Neural cell (in vitro differentiated cells): ENCODE results near the gene PPEF2. TPM values are rescaled to one million over a fixed set of nuclear protein-coding genes. Genes with fewer than 3 reads are reported as not detected.

Experiments used
- H2AFZ ChIP-seq: fragments of 200-600, 300-800 bp; sonication (generic), shearing (Covaris generic); 2 replicates; pipeline ENCODE4 v1.6.0; 2014; ENCODE audit warnings: low read depth, mild to moderate bottlenecking, antibody characterized with exemption, low read length, moderate library complexity
- H3F3A ChIP-seq: fragments of 200-600 bp; shearing (Covaris generic); 2 replicates; pipeline ENCODE4 v1.6.1; 2016; ENCODE audit warnings: mild to moderate bottlenecking, moderate library complexity, mixed read lengths, antibody characterized with exemption, low read length; ENCODE audit not compliant: insufficient read depth, poor library complexity, severe bottlenecking
- H3K27ac ChIP-seq: fragments of 200-600, 300-800 bp; sonication (generic), shearing (Covaris generic); 2 replicates; pipeline ENCODE4 v1.5.1; 2014; ENCODE audit warnings: mild to moderate bottlenecking, low read length, moderate library complexity
- H3K27me3 ChIP-seq: fragments of 300-800, 200-600 bp; sonication (generic), shearing (Covaris generic); 2 replicates; pipeline ENCODE4 v1.6.0; 2014; ENCODE audit warnings: mild to moderate bottlenecking, low read depth, low read length, moderate library complexity; ENCODE audit not compliant: insufficient read depth
- H3K36me3 ChIP-seq: fragments of 300-800, 200-600 bp; sonication (generic), shearing (Covaris generic); 2 replicates; pipeline ENCODE4 v1.5.1; 2014; ENCODE audit warnings: mild to moderate bottlenecking, antibody characterized with exemption, low read length, moderate library complexity; ENCODE audit not compliant: insufficient read depth
- H3K4me2 ChIP-seq: fragments of 300-800, 200-600 bp; sonication (generic), shearing (Covaris generic); 2 replicates; pipeline ENCODE4 v1.6.0; 2014; ENCODE audit warnings: mild to moderate bottlenecking, low read length
- H3K4me3 ChIP-seq: fragments of 300-800, 200-600 bp; sonication (generic), shearing (Covaris generic); 2 replicates; pipeline ENCODE4 v1.5.1; 2014; ENCODE audit warnings: mild to moderate bottlenecking, low read length, moderate library complexity
- H3K79me2 ChIP-seq: fragments of 200-600 bp; shearing (Covaris generic); replicated peaks from 2 replicates; pipeline ENCODE4 v1.6.0; 2014; ENCODE audit warnings: mild to moderate bottlenecking, low read length, moderate library complexity; ENCODE audit not compliant: insufficient read depth
- H3K9ac ChIP-seq: fragments of 300-800, 200-600 bp; sonication (generic), shearing (Covaris generic); 2 replicates; pipeline ENCODE4 v1.6.1; 2016; ENCODE audit warnings: mild to moderate bottlenecking, low read length, mixed read lengths
- H3K9me2 ChIP-seq: fragments of 200-600 bp; shearing (Covaris generic); 2 replicates; pipeline ENCODE4 v1.6.1; 2016; ENCODE audit warnings: mild to moderate bottlenecking, low read length, mixed read lengths; ENCODE audit not compliant: insufficient read depth
- H3K9me3 ChIP-seq: fragments of 200-600, 300-800 bp; sonication (generic), shearing (Covaris generic); 2 replicates; pipeline ENCODE4 v1.6.1; 2016; ENCODE audit warnings: mild to moderate bottlenecking, mixed run types, low read length, moderate library complexity, mixed read lengths
- H4K20me1 ChIP-seq: fragments of 200-600 bp; shearing (Covaris generic); 2 replicates; pipeline ENCODE4 v1.6.1; 2016; ENCODE audit warnings: mild to moderate bottlenecking, mixed run types; ENCODE audit not compliant: insufficient read depth
- EP300 ChIP-seq: fragments of 450-650 bp; conservative IDR thresholded peaks from 2 replicates; pipeline ENCODE4 v1.6.1; 2014; ENCODE audit warnings: antibody characterized with exemption, mild to moderate bottlenecking, moderate library complexity; ENCODE audit not compliant: poor library complexity, severe bottlenecking
- EZH2 ChIP-seq: fragments of 200-600, 300-800 bp; shearing (Covaris generic), sonication (generic); IDR thresholded peaks from 2 replicates; pipeline ENCODE4 v1.6.1; 2014; ENCODE audit warnings: antibody characterized with exemption, low read length, borderline replicate concordance, mild to moderate bottlenecking; ENCODE audit not compliant: insufficient read depth, poor library complexity, severe bottlenecking
- MXI1 ChIP-seq: fragments of 450-650 bp; conservative IDR thresholded peaks from 2 replicates; pipeline ENCODE4 v1.6.1; 2014; ENCODE audit warnings: antibody characterized with exemption, mild to moderate bottlenecking; ENCODE audit not compliant: poor library complexity, severe bottlenecking
- RAD21 ChIP-seq: fragments of 450-650 bp; conservative IDR thresholded peaks from 2 replicates; pipeline ENCODE4 v1.6.1; 2014; ENCODE audit warnings: antibody characterized with exemption, mild to moderate bottlenecking, moderate library complexity
- REST ChIP-seq: IDR thresholded peaks from 2 replicates; pipeline ENCODE4 v1.6.1; 2012; ENCODE audit warnings: borderline replicate concordance
- SMC3 ChIP-seq: fragments of 450-650 bp; conservative IDR thresholded peaks from 2 replicates; pipeline ENCODE4 v1.6.1; 2014; ENCODE audit warnings: antibody characterized with exemption, mild to moderate bottlenecking, moderate library complexity; ENCODE audit not compliant: poor library complexity
- polyA plus RNA-seq: library from polyadenylated mRNA; depleted of rRNA; stranded (reverse); fragments of >200 nt; gene quantifications from 2 replicates; pipeline ENCODE4 v1.2.3, GENCODE V29; 2014

PPEF2 gene
- polyA plus RNA-seq, 1 donor from 2014 or later: 0.28 TPM

DNA sequence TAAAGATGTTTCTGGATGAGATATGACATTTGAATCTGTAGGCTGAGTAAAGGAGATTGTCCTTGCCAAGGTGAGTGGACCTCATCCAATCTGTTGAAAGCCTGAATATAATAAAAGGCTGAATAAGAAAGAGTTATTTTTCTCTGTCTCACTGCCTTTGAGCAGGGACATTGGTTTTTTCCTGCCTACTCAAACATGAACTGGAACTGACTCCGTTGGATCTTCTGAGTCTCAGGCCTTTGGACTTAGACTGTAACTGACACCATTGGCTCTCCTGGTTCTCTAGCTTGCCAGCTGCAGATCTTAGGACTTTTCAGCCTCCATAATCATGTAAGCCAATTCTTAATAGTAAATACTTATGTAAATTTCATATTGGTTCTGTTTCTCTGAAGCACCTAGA, 43.5 kb downstream of the PPEF2 start:
- no peaks in the 10 kb centered on the region for H4K20me1 ChIP-seq
- no peak overlapping the region for H3K9ac ChIP-seq
- H3K4me2 ChIP-seq: no peak overlapping the region
- no peaks in the 10 kb centered on the region for H3K9me3 ChIP-seq
- no peak overlapping the region for H3K4me3 ChIP-seq
- H3K27me3 ChIP-seq: no peaks in the 10 kb centered on the region
- no peaks in the 10 kb centered on the region for H3K79me2 ChIP-seq
- no peak overlapping the region for H2AFZ ChIP-seq
- TF ChIP-seq EP300 (no peak), RAD21 (no peak), REST (no peak), EZH2 (no peak)
- no peak overlapping the region for H3K27ac ChIP-seq
- H3K9me2 ChIP-seq: no peaks in the 10 kb centered on the region
- H3F3A ChIP-seq: no peaks in the 10 kb centered on the region
- no peaks in the 10 kb centered on the region for H3K36me3 ChIP-seq

- Histone ChIP-seq H2AFZ (no peak overlapping the region), H3K9ac (no peak overlapping the region), H4K20me1 (no peaks in the 10 kb centered on the region), H3K36me3 (no peaks in the 10 kb centered on the region), H3F3A (no peaks in the 10 kb centered on the region), H3K9me3 (no peaks in the 10 kb centered on the region), H3K27me3 (no peaks in the 10 kb centered on the region), H3K4me3 (no peak overlapping the region), H3K79me2 (no peaks in the 10 kb centered on the region), H3K4me2 (no peak overlapping the region), H3K9me2 (no peaks in the 10 kb centered on the region), H3K27ac (no peak overlapping the region)
- TF ChIP-seq RAD21: no peak
- no peak for TF ChIP-seq MXI1
- no peak for TF ChIP-seq REST
Measured at GRCh38 chr4:75849461-75849860, 52.8 kb downstream of the PPEF2 start.

DNA sequence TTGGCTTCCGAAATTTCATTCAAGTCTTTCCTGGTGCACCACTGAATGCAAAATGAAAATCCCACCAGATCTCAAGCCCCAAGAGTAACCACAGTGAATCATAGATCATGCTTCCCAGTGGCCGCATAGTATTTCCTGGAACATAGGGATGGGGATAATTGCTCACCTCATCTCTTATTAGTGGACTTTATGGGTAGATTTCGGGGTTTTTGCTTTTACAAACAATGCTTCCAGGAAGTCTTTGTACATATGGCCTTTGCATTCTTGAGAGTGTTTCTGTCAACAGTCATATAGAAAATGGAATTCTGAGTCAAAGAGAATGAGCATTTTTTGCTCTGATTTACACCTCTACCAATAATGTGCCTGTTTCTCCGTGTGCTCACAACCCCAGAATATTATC, 53.4 kb downstream of the PPEF2 start:
- H2AFZ ChIP-seq: no peak overlapping the region
- no peaks in the 10 kb centered on the region for H3F3A ChIP-seq
- H3K4me2 ChIP-seq: no peak overlapping the region
- no peaks in the 10 kb centered on the region for H3K9me2 ChIP-seq
- H3K36me3 ChIP-seq: no peaks in the 10 kb centered on the region
- no peak overlapping the region for H3K27ac ChIP-seq
- H3K9me3 ChIP-seq: no peaks in the 10 kb centered on the region
- no peaks in the 10 kb centered on the region for H3K79me2 ChIP-seq
- no peaks in the 10 kb centered on the region for H4K20me1 ChIP-seq
- H3K4me3 ChIP-seq: no peak overlapping the region
- H3K27me3 ChIP-seq: no peaks in the 10 kb centered on the region
- TF ChIP-seq MXI1 (no peak), EP300 (no peak), SMC3 (no peak), EZH2 (no peak), RAD21 (no peak)
- no peak overlapping the region for H3K9ac ChIP-seq
